K562 (cell line): ENCODE results near the gene IL12RB1. TPM values are rescaled to one million over a fixed set of nuclear protein-coding genes. Genes with fewer than 3 reads are reported as not detected.

Experiments
- GTF3C2 ChIP-seq: IDR thresholded peaks from 3 replicates; pipeline ENCODE4 v1.6.1; 2011; ENCODE audit warnings: borderline replicate concordance, mild to moderate bottlenecking, moderate library complexity; ENCODE audit not compliant: insufficient read length; ENCODE audit errors: extremely low read depth
- MEF2A ChIP-seq: IDR thresholded peaks from 2 replicates; pipeline ENCODE4 v1.6.1; 2011; ENCODE audit warnings: low read depth, mild to moderate bottlenecking, low read length, moderate library complexity; ENCODE audit not compliant: control insufficient read depth
- MTA3 ChIP-seq: fragments of 450-650 bp; formaldehyde crosslinking; IDR thresholded peaks from 2 replicates; pipeline ENCODE4 v1.6.1; 2017; ENCODE audit warnings: mild to moderate bottlenecking, borderline replicate concordance
- RB1 ChIP-seq: fragments of 450-650 bp; IDR thresholded peaks from 2 replicates; pipeline ENCODE4 v1.6.1; 2017; ENCODE audit warnings: low read depth, mild to moderate bottlenecking
- REST ChIP-seq, 2 experiments: fragments of 450-650 bp; formaldehyde crosslinking in 1 of 2; IDR thresholded peaks; 2 replicates each; pipeline versions ENCODE4 v1.4.0 to v1.6.1; 2014 to 2020; ENCODE audit warnings: mild to moderate bottlenecking in 2 of 2, borderline replicate concordance in 1 of 2, low read depth in 1 of 2
- TEAD2 ChIP-seq: fragments of 450-650 bp; IDR thresholded peaks from 2 replicates; pipeline ENCODE4 v1.6.1; 2016; ENCODE audit warnings: missing genetic modification characterization, control low read depth, missing compliant biosample characterization
- ZC3H11A ChIP-seq: IDR thresholded peaks from 2 replicates; pipeline ENCODE4 v1.6.1; 2012; ENCODE audit warnings: low read depth, low read length, improper control_type of control experiment
- ZNF121 ChIP-seq: sonication (generic); formaldehyde crosslinking; conservative IDR thresholded peaks from 2 replicates; pipeline ENCODE4 v1.8.0; 2022; ENCODE audit warnings: missing genetic modification reagents
- ZNF277 ChIP-seq: fragments of 250-450 bp; sonication (Bioruptor Pico); IDR thresholded peaks from 2 replicates; pipeline ENCODE4 v1.8.0; 2022; ENCODE audit warnings: inconsistent platforms, mild to moderate bottlenecking, moderate library complexity, borderline replicate concordance
- ZNF644 ChIP-seq: fragments of 200-800 bp; sonication (Bioruptor generic); IDR thresholded peaks from 2 replicates; pipeline ENCODE4 v1.6.1; 2016; ENCODE audit warnings: low read depth, missing genetic modification characterization, missing compliant biosample characterization
- polyA plus RNA-seq, 8 experiments: library from polyadenylated mRNA; depleted of rRNA in 4 of 8; stranded (reverse) in 5 of 8; unstranded in 3 of 8; fragments of >200 nt; fragmentation: Nextera tagmentation in 2 of 8; fragmentation: Illumina TruSeq in 1 of 8; extraction: Ambion mirVana in 2 of 8; extraction: Trizol in 1 of 8; gene quantifications; 2 replicates each; pipeline versions ENCODE4 v1.2.1 to v1.2.3, GENCODE V29; 2011 to 2014; ENCODE audit warnings: inconsistent platforms in 1 of 8, missing spikeins in 1 of 8
- total RNA-seq, 7 experiments: library from RNA; depleted of rRNA in 6 of 7; stranded (reverse); fragments of >200 nt in 6 of 7; fragmentation: Illumina TruSeq in 2 of 7; extraction: Trizol in 2 of 7; gene quantifications; 2 replicates each; pipeline versions ENCODE4 v1.2.1 to v1.2.3, GENCODE V29; 2011 to 2021; ENCODE audit warnings: low replicate concordance in 1 of 7

IL12RB1 gene
- total and polyA plus RNA-seq, 9 of the 15 experiments (the other 6 are each of a cell fraction or from before 2014, with no cell fraction given): 0.04 to 0.07 (median 0.06) TPM; not detected in 5

GRCh38 chr19:18063463-18063862, 23.3 kb downstream of the IL12RB1 start (continued):
- TF ChIP-seq GTF3C2 (no peak), ZC3H11A (no peak), ZNF121 (peak; percentile 20; the same call in 1 of the 2 replicates), ZNF277 (CRISPR knock-in tag) (no peak), MEF2A (no peak), MTA3 (peak; percentile 35; the same call in 1 of the 2 replicates), ZNF644 (tag) (no peak), TEAD2 (tag) (no peak), REST (IDR thresholded peaks at IDR 0.05; ENCODE audit: borderline replicate concordance) (peak; percentile 73; the same call in 1 of the 2 replicates), REST (CRISPR knock-in tag; IDR thresholded peaks at IDR 0.05; ENCODE audit: low read depth) (no peak), RB1 (peak; percentile 40; the same call in 1 of the 2 replicates)
